K562 (cell line): ENCODE data around the gene GSTO2. TPM values are rescaled to one million over a fixed set of nuclear protein-coding genes. Genes with fewer than 3 reads are reported as not detected.

Experiments used
- CCNT2 ChIP-seq: IDR thresholded peaks from 2 replicates; pipeline ENCODE4 v1.6.1; 2011; ENCODE audit warnings: borderline replicate concordance, low read depth, mild to moderate bottlenecking, moderate library complexity, mixed read lengths, low read length; ENCODE audit not compliant: insufficient read length; ENCODE audit errors: extremely low read depth
- CEBPZ ChIP-seq: fragments of 150-350 bp; IDR thresholded peaks from 2 replicates; pipeline ENCODE4 v1.6.1; 2014; ENCODE audit warnings: low read depth, mild to moderate bottlenecking, low read length, borderline replicate concordance
- DLX4 ChIP-seq: fragments of 250-450 bp; sonication (Bioruptor Pico); IDR thresholded peaks from 2 replicates; pipeline ENCODE4 v1.6.1; 2021; ENCODE audit warnings: mild to moderate bottlenecking
- EHMT2 ChIP-seq: fragments of 450-650 bp; IDR thresholded peaks from 2 replicates; pipeline ENCODE4 v1.6.1; 2018; ENCODE audit warnings: antibody characterized with exemption
- ESRRB ChIP-seq: fragments of 250-450 bp; sonication (Bioruptor Pico); IDR thresholded peaks from 2 replicates; pipeline ENCODE4 v1.5.0; 2020; ENCODE audit warnings: mild to moderate bottlenecking, moderate library complexity, borderline replicate concordance
- HNRNPK ChIP-seq: fragments of 200-400 bp; formaldehyde crosslinking; IDR thresholded peaks from one replicate; pipeline ENCODE4 v1.6.1; 2018; ENCODE audit warnings: mild to moderate bottlenecking, low read depth, low read length; ENCODE audit not compliant: poor library complexity, severe bottlenecking
- KDM2B ChIP-seq: fragments of 250-450 bp; sonication (Bioruptor Pico); IDR thresholded peaks from 2 replicates; pipeline ENCODE4 v1.8.0; 2021; ENCODE audit warnings: mild to moderate bottlenecking, moderate library complexity
- MAFF ChIP-seq: IDR thresholded peaks from 2 replicates; pipeline ENCODE4 v1.6.1; 2012; ENCODE audit warnings: low read length, improper control_type of control experiment
- MAZ ChIP-seq, 2 experiments: fragments of 450-650 bp in 1 of 2; sonication (generic) in 1 of 2; formaldehyde crosslinking; IDR thresholded peaks in 1 of 2; conservative IDR thresholded peaks in 1 of 2; 2 replicates each; pipeline versions ENCODE4 v1.4.0 to v1.5.0; 2020; ENCODE audit warnings: mild to moderate bottlenecking in 1 of 2, missing genetic modification reagents in 1 of 2
- NFIC ChIP-seq: fragments of 450-650 bp; IDR thresholded peaks from 2 replicates; pipeline ENCODE4 v1.6.1; 2017; ENCODE audit warnings: mild to moderate bottlenecking, inconsistent platforms
- NFYB ChIP-seq: IDR thresholded peaks from 2 replicates; pipeline ENCODE4 v1.6.1; 2011; ENCODE audit warnings: mild to moderate bottlenecking, moderate library complexity; ENCODE audit not compliant: insufficient read length; ENCODE audit errors: extremely low read depth
- PHB ChIP-seq: fragments of 250-450 bp; sonication (Bioruptor Pico); IDR thresholded peaks from 2 replicates; pipeline ENCODE4 v1.5.0; 2021
- PRDM10 ChIP-seq: fragments of 450-650 bp; IDR thresholded peaks from 2 replicates; pipeline ENCODE4 v1.6.1; 2018; ENCODE audit not compliant: partially characterized antibody
- SOX6 ChIP-seq: fragments of 450-650 bp; IDR thresholded peaks from 2 replicates; pipeline ENCODE4 v1.6.1; 2014; ENCODE audit warnings: mild to moderate bottlenecking
- TAF7 ChIP-seq: fragments of 450-650 bp; IDR thresholded peaks from 2 replicates; pipeline ENCODE4 v1.6.1; 2016; ENCODE audit warnings: missing genetic modification characterization, missing compliant biosample characterization
- ZNF280B ChIP-seq: fragments of 250-450 bp; sonication (Bioruptor Pico); IDR thresholded peaks from 2 replicates; pipeline ENCODE4 v1.5.1; 2021; ENCODE audit warnings: mild to moderate bottlenecking
- polyA plus RNA-seq, 8 experiments: library from polyadenylated mRNA; depleted of rRNA in 4 of 8; stranded (reverse) in 5 of 8; unstranded in 3 of 8; fragments of >200 nt; fragmentation: Nextera tagmentation in 2 of 8; fragmentation: Illumina TruSeq in 1 of 8; extraction: Ambion mirVana in 2 of 8; extraction: Trizol in 1 of 8; gene quantifications; 2 replicates each; pipeline versions ENCODE4 v1.2.1 to v1.2.3, GENCODE V29; 2011 to 2014; ENCODE audit warnings: inconsistent platforms in 1 of 8, missing spikeins in 1 of 8
- total RNA-seq, 7 experiments: library from RNA; depleted of rRNA in 6 of 7; stranded (reverse); fragments of >200 nt in 6 of 7; fragmentation: Illumina TruSeq in 2 of 7; extraction: Trizol in 2 of 7; gene quantifications; 2 replicates each; pipeline versions ENCODE4 v1.2.1 to v1.2.3, GENCODE V29; 2011 to 2021; ENCODE audit warnings: low replicate concordance in 1 of 7

Gene GSTO2
- total and polyA plus RNA-seq, 9 of the 15 experiments (the other 6 are each of a cell fraction or from before 2014, with no cell fraction given) = 0.18 to 1.8 (median 0.90) TPM

- peak; percentile 17 for TF ChIP-seq CCNT2
- no peak for TF ChIP-seq MAFF
- peak; percentile 44; the same call in 1 of the 2 replicates for TF ChIP-seq NFIC
- no peak for TF ChIP-seq ESRRB (CRISPR knock-in tag)
- no peak for TF ChIP-seq HNRNPK
- TF ChIP-seq SOX6 = no peak
- TF ChIP-seq TAF7 = no peak
- TF ChIP-seq MAZ (CRISPR knock-in tag; conservative IDR thresholded peaks at IDR 0.05 in 1 of 2, IDR thresholded peaks at IDR 0.05 in 1 of 2) = no peak
- no peak for TF ChIP-seq DLX4 (CRISPR knock-in tag)
- TF ChIP-seq ZNF280B (CRISPR knock-in tag) = no peak
- no peak for TF ChIP-seq NFYB
- no peak for TF ChIP-seq EHMT2
- TF ChIP-seq PHB (CRISPR knock-in tag) = no peak
- no peak for TF ChIP-seq KDM2B (CRISPR knock-in tag)
- no peak for TF ChIP-seq CEBPZ
- TF ChIP-seq PRDM10 = peak; percentile 41
These were observed 70.6 kb downstream of the GSTO2 start (continued) for GRCh38 chr10:104339469-104340110.
